ENCODE data around the gene DNAH11.

Gene DNAH11

DNA sequence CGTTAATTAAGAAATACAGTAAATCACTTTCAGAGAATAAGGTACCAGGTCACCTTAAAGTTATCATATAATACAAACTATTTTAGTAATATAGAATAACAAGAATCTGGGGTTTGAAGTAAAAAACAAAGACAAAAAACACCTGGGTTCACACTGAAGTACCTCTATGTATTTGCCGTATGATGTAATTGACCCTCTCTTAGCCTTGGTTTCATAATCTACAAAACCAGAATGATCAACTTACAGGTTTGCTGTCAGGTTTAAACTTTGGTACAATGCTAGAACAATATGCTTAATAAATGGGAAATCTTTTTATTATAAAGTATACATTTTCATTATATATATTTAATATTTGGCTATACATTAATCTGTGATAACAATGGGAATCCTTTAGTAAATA is 344.5 kb downstream of the DNAH11 start:
- H3K36me3 Mint-ChIP-seq, result no peaks in the 10 kb centered on the region
- no peaks in the 10 kb centered on the region for H3K9me3 Mint-ChIP-seq

GRCh38 chr7:21887779-21888178 is 344.9 kb downstream of the DNAH11 start:
- Mint-ChIP-seq H3K27me3 (no peaks in the 10 kb centered on the region), H3K9me3 (no peaks in the 10 kb centered on the region), H3K36me3 (no peaks in the 10 kb centered on the region), H3K4me1 (no peaks in the 10 kb centered on the region), H3K4me3 (no peak overlapping the region), H3K27ac (no peak overlapping the region)

More for the DNA sequence above, 344.5 kb downstream of the DNAH11 start:
- no peaks in the 10 kb centered on the region for H3K27me3 Mint-ChIP-seq
- no peak overlapping the region for H3K27ac Mint-ChIP-seq
- H3K4me3 Mint-ChIP-seq, result no peak overlapping the region
- H3K4me1 Mint-ChIP-seq, result no peaks in the 10 kb centered on the region

DNA sequence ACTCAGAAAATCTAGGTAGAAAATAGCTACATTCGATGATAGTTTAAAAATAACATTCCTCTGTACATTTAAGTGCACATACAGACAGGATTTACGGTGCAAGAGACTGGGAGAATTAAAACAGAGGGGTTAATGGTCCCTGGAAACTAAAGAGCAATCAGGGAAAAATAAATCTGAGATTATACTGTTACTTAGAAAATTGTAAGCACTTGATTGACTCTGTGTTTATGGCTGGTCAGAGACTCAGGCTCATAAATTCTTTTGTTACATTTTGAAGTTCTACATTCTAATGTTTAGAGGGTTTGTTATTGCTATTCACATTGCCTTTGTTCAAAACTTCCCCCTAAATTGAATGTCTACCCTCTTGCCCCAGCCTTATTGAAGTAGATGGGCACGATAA is 348.5 kb downstream of the DNAH11 start:
- H3K4me3 Mint-ChIP-seq, result no peak overlapping the region
- no peaks in the 10 kb centered on the region for H3K4me1 Mint-ChIP-seq
- no peak overlapping the region for H3K27ac Mint-ChIP-seq
- H3K36me3 Mint-ChIP-seq, result peaks cover 1% of the 10 kb centered on the region
- no peaks in the 10 kb centered on the region for H3K9me3 Mint-ChIP-seq
- H3K27me3 Mint-ChIP-seq, result no peaks in the 10 kb centered on the region

GRCh38 chr7:21893401-21893800 is 350.6 kb downstream of the DNAH11 start:
- no peak overlapping the region for H3K4me3 Mint-ChIP-seq
- H3K27ac Mint-ChIP-seq, result no peak overlapping the region
- H3K9me3 Mint-ChIP-seq, result no peaks in the 10 kb centered on the region
- H3K36me3 Mint-ChIP-seq, result peaks cover 6% of the 10 kb centered on the region
- peaks cover 15% of the 10 kb centered on the region for H3K4me1 Mint-ChIP-seq
- H3K27me3 Mint-ChIP-seq, result no peaks in the 10 kb centered on the region

- H3K27ac Mint-ChIP-seq, result peak overlapping the region; percentile 90
- H3K36me3 Mint-ChIP-seq, result peaks cover 23% of the 10 kb centered on the region
- peaks cover 25% of the 10 kb centered on the region for H3K4me1 Mint-ChIP-seq
These were observed 355.6 kb downstream of the DNAH11 start for GRCh38 chr7:21898265-21898930.

GRCh38 chr7:21902240-21902639 is 359.4 kb downstream of the DNAH11 start:
- H3K27me3 Mint-ChIP-seq, result no peaks in the 10 kb centered on the region
- no peak overlapping the region for H3K27ac Mint-ChIP-seq
- H3K36me3 Mint-ChIP-seq, result peaks cover 33% of the 10 kb centered on the region
- H3K9me3 Mint-ChIP-seq, result no peaks in the 10 kb centered on the region
- peaks cover 21% of the 10 kb centered on the region for H3K4me1 Mint-ChIP-seq
- H3K4me3 Mint-ChIP-seq, result no peak overlapping the region

More at GRCh38 chr7:21898265-21898930, 355.6 kb downstream of the DNAH11 start:
- Mint-ChIP-seq H3K9me3 (no peaks in the 10 kb centered on the region), H3K27me3 (no peaks in the 10 kb centered on the region), H3K4me3 (peak overlapping the region; percentile 76)

GRCh38 chr7:21903020-21903786 is 360.4 kb downstream of the DNAH11 start:
- Mint-ChIP-seq H3K27ac (no peak overlapping the region), H3K36me3 (peaks cover 31% of the 10 kb centered on the region), H3K4me1 (peaks cover 12% of the 10 kb centered on the region), H3K4me3 (no peak overlapping the region), H3K9me3 (no peaks in the 10 kb centered on the region), H3K27me3 (no peaks in the 10 kb centered on the region)

DNA sequence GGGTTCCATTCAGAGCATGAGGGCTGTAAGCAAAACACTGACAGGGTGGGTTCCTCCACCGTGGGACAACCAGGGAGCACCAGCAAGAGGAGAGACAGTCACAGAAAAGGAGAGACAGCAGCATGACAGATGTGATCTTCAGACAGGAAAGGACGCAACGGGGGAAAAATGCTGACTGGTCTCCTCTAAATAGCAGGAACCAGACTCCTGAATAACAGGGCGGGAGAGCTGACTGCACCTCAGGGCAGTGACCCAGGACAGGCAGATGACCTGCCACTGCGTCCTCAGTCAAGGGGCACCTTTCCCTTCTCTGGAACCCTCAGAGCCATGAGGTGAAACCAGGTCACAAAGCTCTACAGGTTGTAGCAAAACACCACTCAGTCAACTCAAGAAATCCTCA is 365.9 kb downstream of the DNAH11 start:
- Mint-ChIP-seq H3K27me3 (no peaks in the 10 kb centered on the region), H3K4me1 (no peaks in the 10 kb centered on the region), H3K27ac (peak overlapping the region; percentile 11), H3K9me3 (no peaks in the 10 kb centered on the region), H3K4me3 (no peak overlapping the region), H3K36me3 (peaks cover 29% of the 10 kb centered on the region)

GRCh38 chr7:21910253-21910652 is 367.4 kb downstream of the DNAH11 start:
- Mint-ChIP-seq H3K36me3 (peaks cover 36% of the 10 kb centered on the region), H3K27me3 (no peaks in the 10 kb centered on the region), H3K27ac (no peak overlapping the region), H3K4me1 (no peaks in the 10 kb centered on the region), H3K9me3 (no peaks in the 10 kb centered on the region), H3K4me3 (no peak overlapping the region)

DNA sequence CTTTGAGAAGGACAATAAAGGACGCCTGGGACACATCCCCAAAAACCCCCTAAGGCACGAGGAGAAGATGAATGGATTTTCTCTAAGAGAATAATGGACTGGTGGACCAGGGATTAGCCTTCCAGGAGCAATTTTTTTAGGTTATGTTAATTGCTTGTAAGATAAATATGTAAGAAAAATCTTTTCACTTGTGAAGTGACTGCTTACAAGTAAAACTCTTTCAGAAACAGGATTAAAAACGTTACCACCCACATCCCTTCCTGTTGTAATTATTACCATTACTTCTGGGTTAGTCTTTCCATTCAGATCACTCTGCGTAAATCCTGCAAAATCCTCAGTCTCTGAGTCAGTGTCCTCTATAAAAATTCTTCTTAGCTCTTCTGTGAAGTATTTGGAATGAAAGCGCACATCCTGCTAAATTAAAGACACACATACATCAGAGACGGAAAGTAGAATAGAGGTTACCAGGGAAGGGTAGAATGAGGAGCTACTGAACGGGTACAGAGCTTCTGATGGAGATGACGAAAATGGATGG is 368.6 kb downstream of the DNAH11 start:
- no peaks in the 10 kb centered on the region for H3K4me1 Mint-ChIP-seq
- H3K9me3 Mint-ChIP-seq, result no peaks in the 10 kb centered on the region
- H3K27me3 Mint-ChIP-seq, result no peaks in the 10 kb centered on the region
- no peak overlapping the region for H3K27ac Mint-ChIP-seq
- H3K36me3 Mint-ChIP-seq, result peaks cover 36% of the 10 kb centered on the region
- H3K4me3 Mint-ChIP-seq, result no peak overlapping the region

GRCh38 chr7:21912305-21912704 is 369.5 kb downstream of the DNAH11 start:
- Mint-ChIP-seq H3K9me3 (no peaks in the 10 kb centered on the region), H3K4me1 (no peaks in the 10 kb centered on the region), H3K36me3 (peaks cover 38% of the 10 kb centered on the region), H3K27ac (no peak overlapping the region), H3K4me3 (no peak overlapping the region), H3K27me3 (no peaks in the 10 kb centered on the region)

DNA sequence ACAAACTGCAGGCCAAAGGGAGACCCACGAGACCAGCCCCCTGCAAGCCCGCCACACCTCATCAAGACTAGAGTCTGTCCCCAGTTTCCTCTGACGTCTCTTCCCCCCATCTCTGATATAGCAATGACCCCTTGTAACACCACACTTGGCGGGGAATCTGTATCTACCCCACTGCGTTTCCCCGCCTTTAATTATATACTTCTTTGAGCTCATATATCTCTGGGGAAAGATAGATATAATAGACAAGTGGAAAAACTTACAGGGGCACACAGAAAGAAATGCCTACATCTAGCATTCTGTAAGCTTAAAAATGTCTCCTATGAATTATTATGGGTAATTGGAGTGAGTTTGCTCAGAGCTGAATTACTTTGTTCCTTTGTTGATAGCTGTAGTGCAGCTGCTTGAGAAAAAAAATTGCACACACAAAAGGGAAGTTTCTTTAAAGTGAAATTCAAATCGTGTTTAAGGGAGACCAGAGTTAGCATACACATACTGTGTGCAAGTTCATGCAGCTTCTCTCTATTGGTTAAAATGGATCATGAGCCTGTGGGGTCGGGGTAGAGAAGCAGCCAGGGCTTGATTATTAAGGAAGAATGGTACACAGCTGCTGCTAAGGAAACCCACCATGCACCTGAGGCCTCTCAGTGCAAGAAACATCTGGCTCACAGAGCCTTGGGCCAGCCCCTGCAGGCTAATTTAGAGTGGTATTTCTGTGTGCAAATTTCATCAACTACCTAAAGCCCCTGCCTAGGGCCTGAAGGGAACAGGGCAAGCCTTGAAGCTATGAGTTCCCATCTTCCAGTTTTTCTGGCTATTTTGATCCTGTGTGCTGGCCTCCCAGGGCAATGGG is 370.3 kb downstream of the DNAH11 start:
- H3K4me1 Mint-ChIP-seq, result no peaks in the 10 kb centered on the region
- peaks cover 36% of the 10 kb centered on the region for H3K36me3 Mint-ChIP-seq
- no peaks in the 10 kb centered on the region for H3K9me3 Mint-ChIP-seq
- no peak overlapping the region for H3K27ac Mint-ChIP-seq
- H3K4me3 Mint-ChIP-seq, result no peak overlapping the region
- no peaks in the 10 kb centered on the region for H3K27me3 Mint-ChIP-seq

- H3K4me3 Mint-ChIP-seq, result no peak overlapping the region
- peaks cover 31% of the 10 kb centered on the region for H3K36me3 Mint-ChIP-seq
- no peaks in the 10 kb centered on the region for H3K27me3 Mint-ChIP-seq
These were observed 371.8 kb downstream of the DNAH11 start for GRCh38 chr7:21914671-21915070.

GRCh38 chr7:21915140-21915539 is 372.3 kb downstream of the DNAH11 start:
- H3K4me3 Mint-ChIP-seq, result no peak overlapping the region
- H3K36me3 Mint-ChIP-seq, result peaks cover 32% of the 10 kb centered on the region
- H3K9me3 Mint-ChIP-seq, result no peaks in the 10 kb centered on the region
- peaks cover 4% of the 10 kb centered on the region for H3K4me1 Mint-ChIP-seq
- no peaks in the 10 kb centered on the region for H3K27me3 Mint-ChIP-seq
- no peak overlapping the region for H3K27ac Mint-ChIP-seq

More at GRCh38 chr7:21914671-21915070, 371.8 kb downstream of the DNAH11 start:
- Mint-ChIP-seq H3K4me1 (peaks cover 3% of the 10 kb centered on the region), H3K27ac (no peak overlapping the region), H3K9me3 (no peaks in the 10 kb centered on the region)

DNA sequence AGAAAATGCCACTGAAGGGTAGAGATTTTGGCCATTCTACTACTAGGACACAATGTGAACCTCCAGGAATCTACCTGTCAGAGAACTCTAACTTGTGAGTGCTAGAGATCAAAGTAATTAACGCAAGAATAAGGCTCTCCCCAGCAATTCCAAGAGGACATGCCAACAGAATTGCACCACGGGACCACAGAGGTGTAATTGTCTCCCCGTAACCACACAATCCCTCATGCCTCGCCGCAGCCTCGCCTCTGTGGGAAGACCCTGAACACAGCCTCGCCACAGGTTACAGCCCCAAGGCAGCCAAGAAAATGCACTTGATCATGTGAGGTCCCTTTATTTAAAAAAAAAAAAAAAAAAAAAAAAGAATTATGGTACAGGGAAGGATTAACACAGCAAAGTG is 373.3 kb downstream of the DNAH11 start:
- no peak overlapping the region for H3K27ac Mint-ChIP-seq
- no peaks in the 10 kb centered on the region for H3K9me3 Mint-ChIP-seq
- no peaks in the 10 kb centered on the region for H3K27me3 Mint-ChIP-seq
- peaks cover 4% of the 10 kb centered on the region for H3K4me1 Mint-ChIP-seq
- H3K36me3 Mint-ChIP-seq, result peaks cover 32% of the 10 kb centered on the region
- H3K4me3 Mint-ChIP-seq, result no peak overlapping the region

Measured in activated naive CD4-positive, alpha-beta T cell treated with anti-CD3 and anti-CD28 coated beads, Interleukin-2, amount 50 U/mL, for 24 hours (primary cell).